ENCODE results near the gene TDP1.

GRCh38 chr14:90060965-90061684 lies 105.4 kb downstream of the TDP1 start:
- TF ChIP-seq CTCF (IDR thresholded peaks at IDR 0.05; ENCODE audit: poor library complexity) (no peak), EZH2 (IDR thresholded peaks at IDR 0.05; ENCODE audit: borderline replicate concordance) (peak; percentile 41)
